Measurements from ENCODE around the gene PDPK1.

DNA sequence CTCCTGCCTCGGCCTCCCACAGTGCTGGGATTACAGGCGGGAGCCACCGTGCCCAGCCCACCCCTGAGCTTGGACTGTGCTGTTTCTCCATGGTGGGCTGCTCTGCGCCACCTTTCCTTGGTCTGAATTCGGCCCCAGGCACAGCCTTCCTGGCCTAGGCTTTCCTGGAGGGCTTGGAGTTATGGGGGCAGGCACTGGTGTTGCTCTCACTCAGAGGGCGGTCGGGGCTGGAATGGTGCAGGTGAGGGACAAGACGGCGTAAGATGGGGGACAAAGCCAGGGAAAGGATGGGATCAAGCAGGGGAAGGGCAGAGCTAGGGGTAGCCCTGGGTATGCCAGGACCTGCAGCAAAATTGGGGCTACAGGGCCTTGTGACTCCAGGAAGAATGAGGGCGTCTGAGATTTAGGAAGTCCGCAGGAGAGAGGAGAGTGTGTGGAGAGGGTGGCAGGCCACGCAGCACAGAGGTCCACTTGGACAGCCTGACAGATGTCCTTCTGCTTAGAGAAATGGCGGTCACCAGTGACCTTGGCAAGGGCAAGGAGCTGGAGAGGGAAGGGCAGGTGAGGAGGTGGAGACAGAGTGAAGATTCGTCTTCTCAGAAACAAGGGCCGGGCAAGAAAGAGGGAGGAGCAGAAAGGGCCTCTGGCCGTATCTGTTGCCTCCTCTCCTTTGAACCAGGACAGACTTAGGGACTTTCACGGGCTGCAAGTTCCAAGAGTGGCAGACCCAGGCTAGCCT, 25.7 kb upstream of the PDPK1 start:
- TF ChIP-seq POLR2A (IDR thresholded peaks at IDR 0.05) (no peak), EP300 (IDR thresholded peaks at IDR 0.05) (no peak)
- TF ChIP-seq, protein P1, sequence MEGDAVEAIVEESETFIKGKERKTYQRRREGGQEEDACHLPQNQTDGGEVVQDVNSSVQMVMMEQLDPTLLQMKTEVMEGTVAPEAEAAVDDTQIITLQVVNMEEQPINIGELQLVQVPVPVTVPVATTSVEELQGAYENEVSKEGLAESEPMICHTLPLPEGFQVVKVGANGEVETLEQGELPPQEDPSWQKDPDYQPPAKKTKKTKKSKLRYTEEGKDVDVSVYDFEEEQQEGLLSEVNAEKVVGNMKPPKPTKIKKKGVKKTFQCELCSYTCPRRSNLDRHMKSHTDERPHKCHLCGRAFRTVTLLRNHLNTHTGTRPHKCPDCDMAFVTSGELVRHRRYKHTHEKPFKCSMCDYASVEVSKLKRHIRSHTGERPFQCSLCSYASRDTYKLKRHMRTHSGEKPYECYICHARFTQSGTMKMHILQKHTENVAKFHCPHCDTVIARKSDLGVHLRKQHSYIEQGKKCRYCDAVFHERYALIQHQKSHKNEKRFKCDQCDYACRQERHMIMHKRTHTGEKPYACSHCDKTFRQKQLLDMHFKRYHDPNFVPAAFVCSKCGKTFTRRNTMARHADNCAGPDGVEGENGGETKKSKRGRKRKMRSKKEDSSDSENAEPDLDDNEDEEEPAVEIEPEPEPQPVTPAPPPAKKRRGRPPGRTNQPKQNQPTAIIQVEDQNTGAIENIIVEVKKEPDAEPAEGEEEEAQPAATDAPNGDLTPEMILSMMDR (IDR thresholded peaks at IDR 0.05), result no peak

Data from tibial nerve (tissue), 4 donors.